SK-N-SH treated with all-trans-retinoic acid at 6 μM for 48 hours (cell line): ENCODE data around the gene ULK3.

Source experiments
- ATAC-seq: fragments of 200-7000 bp; cut with Tn5 transposase; 3 replicates; pipeline ENCODE4 v1.9.1; 2020; ENCODE audit warnings: mild to moderate bottlenecking, moderate library complexity
- OSR1 ChIP-seq: fragments of 250-450 bp; sonication (Bioruptor Pico); IDR thresholded peaks from 2 replicates; pipeline ENCODE4 v1.8.0; 2022; ENCODE audit warnings: moderate library complexity, mild to moderate bottlenecking, inconsistent platforms
- RARB ChIP-seq: fragments of 250-450 bp; sonication (Bioruptor Pico); IDR thresholded peaks from 2 replicates; pipeline ENCODE4 v1.8.0; 2021; ENCODE audit warnings: mild to moderate bottlenecking, moderate library complexity
- TSHZ2 ChIP-seq: fragments of 250-450 bp; sonication (Bioruptor Pico); IDR thresholded peaks from 2 replicates; pipeline ENCODE4 v1.5.0; 2020; ENCODE audit warnings: mild to moderate bottlenecking, moderate library complexity
- ZNF70 ChIP-seq: fragments of 450-650 bp; formaldehyde crosslinking; IDR thresholded peaks from 2 replicates; pipeline ENCODE4 v1.5.0; 2020; ENCODE audit warnings: mild to moderate bottlenecking, moderate library complexity

Gene ULK3

DNA sequence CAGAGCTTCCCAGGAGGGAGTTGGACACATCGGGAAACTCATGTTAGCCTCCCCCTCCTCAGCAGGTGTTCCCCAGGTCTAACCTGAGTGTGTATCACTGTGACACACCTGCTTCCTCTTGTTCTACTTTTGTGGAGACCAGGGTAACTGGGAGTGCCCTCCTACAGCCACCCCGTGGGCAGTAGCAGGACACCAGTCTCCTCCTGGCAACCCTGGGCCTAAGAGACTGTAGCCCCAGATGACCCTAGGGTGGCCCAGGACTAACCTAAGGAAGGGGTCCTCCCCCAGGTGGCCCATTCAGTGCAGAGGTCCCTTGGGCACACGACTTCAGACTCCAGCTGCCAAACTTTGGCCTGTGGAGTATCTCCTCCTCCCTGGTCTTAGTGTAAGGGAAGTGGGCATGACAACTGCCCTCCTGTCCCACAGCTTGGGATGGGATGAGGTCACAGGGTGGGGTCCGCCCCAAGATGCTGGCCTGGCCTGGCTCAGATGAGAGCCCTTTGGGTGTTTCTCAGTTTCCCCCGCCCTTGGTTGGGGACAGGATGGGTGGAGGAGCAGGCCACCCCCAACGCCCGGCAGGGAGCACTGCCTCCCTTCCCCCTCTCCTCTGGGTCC is 56.3 kb downstream of the ULK3 start:
- TF ChIP-seq RARB (CRISPR knock-in tag) (no peak), TSHZ2 (CRISPR knock-in tag) (no peak), ZNF70 (CRISPR knock-in tag) (no peak), OSR1 (CRISPR knock-in tag) (no peak)
- no peak for ATAC-seq
